LNCAP (cell line): ENCODE results near the gene RBMS2.
A peak's percentile ranks its signal among the peaks of the same experiment; 100 is the strongest.

Experiments used
- TF ChIP-seq, protein P1 (sequence below): fragments of 450-650 bp; IDR thresholded peaks from 2 replicates; pipeline ENCODE4 v1.5.1; 2017; ENCODE audit warnings: mild to moderate bottlenecking

RBMS2 gene

GRCh38 chr12:56590237-56590830 lies 68.7 kb downstream of the RBMS2 start:
- TF ChIP-seq, protein P1, sequence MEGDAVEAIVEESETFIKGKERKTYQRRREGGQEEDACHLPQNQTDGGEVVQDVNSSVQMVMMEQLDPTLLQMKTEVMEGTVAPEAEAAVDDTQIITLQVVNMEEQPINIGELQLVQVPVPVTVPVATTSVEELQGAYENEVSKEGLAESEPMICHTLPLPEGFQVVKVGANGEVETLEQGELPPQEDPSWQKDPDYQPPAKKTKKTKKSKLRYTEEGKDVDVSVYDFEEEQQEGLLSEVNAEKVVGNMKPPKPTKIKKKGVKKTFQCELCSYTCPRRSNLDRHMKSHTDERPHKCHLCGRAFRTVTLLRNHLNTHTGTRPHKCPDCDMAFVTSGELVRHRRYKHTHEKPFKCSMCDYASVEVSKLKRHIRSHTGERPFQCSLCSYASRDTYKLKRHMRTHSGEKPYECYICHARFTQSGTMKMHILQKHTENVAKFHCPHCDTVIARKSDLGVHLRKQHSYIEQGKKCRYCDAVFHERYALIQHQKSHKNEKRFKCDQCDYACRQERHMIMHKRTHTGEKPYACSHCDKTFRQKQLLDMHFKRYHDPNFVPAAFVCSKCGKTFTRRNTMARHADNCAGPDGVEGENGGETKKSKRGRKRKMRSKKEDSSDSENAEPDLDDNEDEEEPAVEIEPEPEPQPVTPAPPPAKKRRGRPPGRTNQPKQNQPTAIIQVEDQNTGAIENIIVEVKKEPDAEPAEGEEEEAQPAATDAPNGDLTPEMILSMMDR: peak; percentile 53

GRCh38 chr12:56591126-56591525 lies 69.5 kb downstream of the RBMS2 start:
- TF ChIP-seq, protein P1: no peak

- TF ChIP-seq, protein P1: no peak
Observed at GRCh38 chr12:56591961-56592360, 70.3 kb downstream of the RBMS2 start.

- TF ChIP-seq, protein P1: peak; percentile 80
Observed at GRCh38 chr12:56593909-56594621, 72.4 kb downstream of the RBMS2 start.

DNA sequence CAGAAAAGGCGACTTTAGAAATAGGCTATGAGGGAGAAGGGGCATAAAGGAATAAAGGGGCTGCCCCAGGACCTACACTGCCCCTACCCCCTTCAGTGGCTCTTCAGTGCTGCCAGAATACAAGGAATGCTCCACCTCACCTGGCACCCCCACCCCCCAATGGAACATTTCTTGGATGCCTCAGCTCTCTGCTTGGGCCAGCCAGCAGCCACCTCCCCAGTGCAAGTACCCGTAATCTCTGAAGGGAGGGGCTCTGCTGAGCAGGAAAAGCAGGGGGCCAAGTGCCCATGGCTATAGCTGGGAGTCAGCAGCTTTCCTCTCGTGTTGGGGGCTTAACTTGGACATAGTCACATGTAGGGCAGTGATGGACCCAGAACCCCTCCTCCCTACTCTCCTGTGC lies 75.2 kb downstream of the RBMS2 start:
- TF ChIP-seq, protein P1: no peak

GRCh38 chr12:56599041-56599440 lies 77.4 kb downstream of the RBMS2 start:
- TF ChIP-seq, protein P1: no peak

DNA sequence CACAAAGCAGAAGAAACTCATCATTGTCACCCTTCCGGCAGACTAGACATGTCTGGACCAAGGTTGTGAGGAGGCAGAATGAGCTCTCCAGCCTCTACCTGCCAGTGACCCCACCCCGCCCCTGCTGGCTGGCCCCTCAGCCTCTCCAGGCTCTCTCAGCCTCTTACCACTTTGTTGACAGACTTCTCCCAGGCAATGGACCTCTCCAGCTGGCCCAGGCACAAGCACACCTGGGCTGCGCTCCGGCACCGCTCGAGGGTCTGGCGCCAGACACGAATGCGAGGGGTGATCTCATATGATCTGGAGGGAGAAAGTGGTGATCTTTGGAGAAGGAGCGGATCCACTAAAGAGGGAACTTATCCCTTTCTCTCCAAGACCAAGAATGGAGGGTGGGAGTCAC lies 78.2 kb downstream of the RBMS2 start:
- TF ChIP-seq, protein P1: no peak
